Testis (tissue), 3 donors: ENCODE data around the gene BACH2. TPM values are rescaled to one million over a fixed set of nuclear protein-coding genes. Genes with fewer than 3 reads are reported as not detected.

Experiments used
- DNase-seq: peaks from one replicate; pipeline ENCODE4 v3.0.0-alpha.2; 2019
- H3K27ac ChIP-seq, 2 donors: fragments of 200-600 bp; sonication (generic); one replicate each; pipeline ENCODE4 v1.5.1; 2019
- H3K27me3 ChIP-seq: fragments of 200-600 bp; sonication (generic); one replicate; pipeline ENCODE4 v1.5.1; 2019
- H3K36me3 ChIP-seq: fragments of 200-600 bp; sonication (generic); one replicate; pipeline ENCODE4 v1.5.1; 2017; ENCODE audit warnings: low read depth; ENCODE audit errors: missing control alignments
- H3K4me1 ChIP-seq: fragments of 200-600 bp; sonication (generic); one replicate; pipeline ENCODE4 v1.5.1; 2019
- H3K4me3 ChIP-seq, 2 donors: fragments of 200-600 bp; sonication (generic); one replicate each; pipeline ENCODE4 v1.5.1; 2017 to 2019
- H3K9me3 ChIP-seq: fragments of 200-600 bp; sonication (generic); one replicate; pipeline ENCODE4 v1.5.1; 2017
- POLR2A ChIP-seq: fragments of 450-650 bp; IDR thresholded peaks from one replicate; pipeline ENCODE4 v1.6.1; 2017; ENCODE audit warnings: antibody characterized with exemption, mild to moderate bottlenecking, moderate library complexity
- WGBS, 2 donors: methylation state at CpG; one replicate each; pipeline ENCODE4 v1.1.5; 2018; 5-methylcytosine and 5-hydroxymethylcytosine counted together
- intact Hi-C: fragments of 100-400 bp; cut with DNase I; formaldehyde crosslinking; loops from one replicate; pipeline ENCODE4 v1.15.1; 2023; ENCODE audit warnings: low total_unique reads
- polyA plus RNA-seq: library from polyadenylated mRNA; stranded (reverse); fragments of 350-450 nt; fragmentation: Illumina TruSeq; extraction: RNeasy Lipid Tissue Mini Kit (QIAGEN cat#74804); gene quantifications from one replicate; pipeline ENCODE4 v1.2.3, GENCODE V29; 2014; ENCODE audit warnings: low read depth, low replicate concordance; ENCODE audit not compliant: insufficient read depth
- total RNA-seq, 2 donors: library from RNA; depleted of rRNA; stranded (reverse); fragments of >200 nt; gene quantifications; one replicate each; pipeline ENCODE4 v1.2.3, GENCODE V29; 2016
- TF ChIP-seq, protein P1 (sequence below), 3 experiments: fragments of 450-650 bp in 2 of 3; fragments of 200-600 bp in 1 of 3; sonication (generic) in 1 of 3; IDR thresholded peaks; one replicate each; pipeline ENCODE4 v1.5.1; 2016 to 2019; ENCODE audit warnings: antibody characterized with exemption in 3 of 3, mild to moderate bottlenecking in 2 of 3, moderate library complexity in 1 of 3

Gene BACH2
- total and polyA plus RNA-seq, 3 donors from 2014 or later = 5.0 to 8.3 (median 6.5) TPM

DNA sequence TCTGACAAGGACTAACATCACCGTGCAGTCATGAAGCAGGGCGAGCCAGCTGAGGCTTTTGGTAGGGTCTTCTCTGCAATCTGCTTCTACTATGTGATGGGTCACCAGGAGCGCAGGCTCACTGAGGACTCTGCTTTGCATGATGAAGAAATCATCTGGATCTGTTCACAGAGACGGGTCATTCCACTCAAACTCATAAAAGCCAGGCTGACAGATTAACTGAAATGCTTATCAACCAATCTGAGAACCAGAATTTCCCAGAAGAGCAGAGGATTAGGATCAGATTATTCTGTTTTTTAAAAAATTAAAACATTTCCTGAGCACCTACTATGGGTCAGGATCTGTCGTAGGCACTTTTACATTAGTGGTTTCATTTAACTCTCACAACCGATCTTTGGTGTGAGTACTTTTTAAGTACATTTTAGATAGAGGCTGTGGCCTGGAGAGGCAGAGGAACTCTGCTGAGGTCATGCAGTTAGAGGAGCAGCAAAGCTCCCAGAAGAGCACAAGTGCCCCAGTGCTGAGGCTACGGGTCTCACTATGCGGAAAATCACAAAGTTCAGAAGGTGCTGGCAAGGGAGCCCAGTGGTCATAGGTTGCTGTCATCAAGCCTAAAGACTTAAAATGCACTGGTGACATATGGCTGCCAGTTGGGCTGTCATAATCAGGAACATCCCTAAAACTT lies 109.1 kb downstream of the BACH2 start:
- H3K4me3 ChIP-seq = no peak overlapping the region
- WGBS, 2 donors = 80 to 81% methylated on average over 8 of the region's 8 CpGs
- no peak for DNase-seq
- TF ChIP-seq POLR2A = no peak
- TF ChIP-seq, protein P1, sequence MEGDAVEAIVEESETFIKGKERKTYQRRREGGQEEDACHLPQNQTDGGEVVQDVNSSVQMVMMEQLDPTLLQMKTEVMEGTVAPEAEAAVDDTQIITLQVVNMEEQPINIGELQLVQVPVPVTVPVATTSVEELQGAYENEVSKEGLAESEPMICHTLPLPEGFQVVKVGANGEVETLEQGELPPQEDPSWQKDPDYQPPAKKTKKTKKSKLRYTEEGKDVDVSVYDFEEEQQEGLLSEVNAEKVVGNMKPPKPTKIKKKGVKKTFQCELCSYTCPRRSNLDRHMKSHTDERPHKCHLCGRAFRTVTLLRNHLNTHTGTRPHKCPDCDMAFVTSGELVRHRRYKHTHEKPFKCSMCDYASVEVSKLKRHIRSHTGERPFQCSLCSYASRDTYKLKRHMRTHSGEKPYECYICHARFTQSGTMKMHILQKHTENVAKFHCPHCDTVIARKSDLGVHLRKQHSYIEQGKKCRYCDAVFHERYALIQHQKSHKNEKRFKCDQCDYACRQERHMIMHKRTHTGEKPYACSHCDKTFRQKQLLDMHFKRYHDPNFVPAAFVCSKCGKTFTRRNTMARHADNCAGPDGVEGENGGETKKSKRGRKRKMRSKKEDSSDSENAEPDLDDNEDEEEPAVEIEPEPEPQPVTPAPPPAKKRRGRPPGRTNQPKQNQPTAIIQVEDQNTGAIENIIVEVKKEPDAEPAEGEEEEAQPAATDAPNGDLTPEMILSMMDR (IDR thresholded peaks at IDR 0.05) = no peak
- H3K27me3 ChIP-seq = no peaks in the 10 kb centered on the region
- intact Hi-C loops = no loop called here
- no peaks in the 10 kb centered on the region for H3K4me1 ChIP-seq
- no peaks in the 10 kb centered on the region for H3K36me3 ChIP-seq
- H3K27ac ChIP-seq = no peak overlapping the region
- H3K9me3 ChIP-seq = no peaks in the 10 kb centered on the region

DNA sequence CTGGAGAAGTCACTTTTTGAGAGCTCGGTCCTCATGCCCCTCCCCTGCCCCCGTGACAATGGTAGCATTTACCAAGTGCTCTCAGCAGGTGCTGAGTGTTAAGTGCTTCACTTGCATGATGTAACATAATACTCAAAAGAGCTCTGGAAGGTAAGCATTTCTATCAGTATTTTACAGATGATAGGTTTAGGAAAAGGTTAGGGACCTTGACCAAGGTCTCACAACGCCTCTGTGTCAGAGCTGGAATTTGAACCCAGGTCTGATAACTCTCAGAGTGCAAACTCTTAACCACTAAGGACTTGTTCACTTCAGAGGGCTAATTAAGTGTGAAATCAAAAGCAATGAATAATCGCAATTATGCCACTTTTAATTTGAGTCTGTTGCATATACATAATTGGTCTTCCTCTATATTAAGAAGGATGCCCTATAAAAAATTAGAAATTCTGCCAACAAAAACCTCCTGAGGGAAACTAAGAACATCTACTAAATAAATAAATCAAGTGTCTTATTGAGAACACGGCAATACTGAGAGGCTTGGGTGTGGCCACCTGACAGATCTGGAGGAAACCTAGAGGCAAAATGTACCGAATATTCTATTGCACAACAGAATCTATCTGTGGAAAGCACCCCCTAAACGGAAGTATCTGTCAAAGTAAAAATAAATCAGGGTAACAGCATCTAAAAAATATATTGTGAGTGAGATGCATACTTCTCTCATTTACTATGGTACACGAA lies 109.8 kb downstream of the BACH2 start:
- intact Hi-C loops = no loop called here
- DNase-seq = no peak
- no peak for TF ChIP-seq POLR2A
- TF ChIP-seq, protein P1 (IDR thresholded peaks at IDR 0.05) = no peak
- 74 to 81% methylated on average over 8 of the region's 8 CpGs for WGBS, 2 donors
- H3K36me3 ChIP-seq = no peaks in the 10 kb centered on the region
- H3K9me3 ChIP-seq = no peaks in the 10 kb centered on the region
- H3K27ac ChIP-seq = no peak overlapping the region
- no peak overlapping the region for H3K4me3 ChIP-seq
- H3K27me3 ChIP-seq = no peaks in the 10 kb centered on the region
- H3K4me1 ChIP-seq = no peaks in the 10 kb centered on the region

DNA sequence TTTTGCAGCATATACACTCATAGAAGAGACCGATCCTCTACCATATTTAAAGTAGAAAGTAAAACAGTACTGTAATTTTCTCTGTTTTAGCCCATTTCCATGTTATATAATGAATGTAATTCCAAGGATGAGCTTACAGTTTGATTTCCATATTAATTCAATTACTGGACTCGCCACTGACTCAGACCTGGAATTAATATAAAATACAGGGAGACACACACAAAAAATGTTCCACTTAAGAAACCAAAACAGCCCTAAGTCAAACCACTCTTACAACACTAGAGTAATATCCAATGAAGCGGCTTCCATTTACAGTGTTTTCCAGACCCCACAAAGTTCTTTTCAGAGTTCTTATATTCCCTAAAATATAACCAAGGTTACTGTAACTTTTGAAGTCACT lies 110.6 kb downstream of the BACH2 start:
- Histone ChIP-seq H3K27me3 (no peaks in the 10 kb centered on the region), H3K36me3 (no peaks in the 10 kb centered on the region), H3K9me3 (no peaks in the 10 kb centered on the region), H3K4me3 (no peak overlapping the region), H3K4me1 (no peaks in the 10 kb centered on the region), H3K27ac (no peak overlapping the region)
- DNase-seq = no peak
- WGBS, 2 donors = 90 to 99% methylated on average over 3 of the region's 3 CpGs
- no peak for TF ChIP-seq POLR2A
- TF ChIP-seq, protein P1 (IDR thresholded peaks at IDR 0.05) = no peak
- intact Hi-C loops = no loop called here

DNA sequence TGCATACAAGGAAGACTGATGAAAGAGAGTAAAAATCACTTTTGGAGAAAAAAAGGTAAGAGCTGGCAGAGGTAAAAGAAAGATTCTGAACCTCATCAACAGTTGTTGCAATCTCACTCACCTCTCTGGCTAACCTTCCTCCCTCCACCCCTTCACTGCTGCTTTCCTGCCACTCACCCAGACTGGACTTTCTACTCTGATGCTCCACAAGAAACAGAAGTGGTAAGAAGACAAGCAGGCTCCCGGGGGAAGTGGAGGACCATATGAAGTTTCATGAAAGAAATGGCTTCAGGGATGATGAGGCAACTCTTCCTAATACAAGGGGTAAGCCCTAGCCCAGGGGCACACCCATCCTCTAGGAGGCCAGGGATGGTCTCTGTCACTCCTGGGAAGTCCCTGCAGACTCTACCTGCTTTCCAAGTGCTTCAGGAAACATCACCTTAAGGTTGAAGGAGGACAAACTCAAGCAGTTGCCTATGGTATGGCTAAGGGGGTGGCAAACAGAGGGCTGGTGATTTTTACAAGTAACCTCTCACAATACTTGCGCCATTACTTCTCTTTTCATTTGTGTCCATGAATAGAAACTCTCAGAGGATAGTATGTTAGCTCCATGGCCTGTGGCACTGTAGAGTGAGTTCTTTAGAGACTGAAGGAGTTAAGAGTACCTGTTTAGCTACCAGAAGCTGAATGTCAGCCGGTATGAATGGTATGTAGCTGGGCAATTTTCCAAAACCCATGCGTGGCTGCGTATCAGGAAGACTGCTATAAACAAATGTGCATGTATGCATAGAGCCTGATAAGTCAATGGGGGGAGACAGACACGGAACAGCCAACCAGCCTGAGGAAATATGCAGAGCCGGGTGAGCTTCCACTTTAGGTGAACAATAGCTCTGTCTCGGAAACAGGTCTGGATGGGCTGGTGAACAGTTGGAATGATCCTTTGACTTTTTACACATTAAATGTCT lies 112.0 kb downstream of the BACH2 start:
- no peak for DNase-seq
- H3K9me3 ChIP-seq = no peaks in the 10 kb centered on the region
- intact Hi-C loops = no loop called here
- 71 to 83% methylated on average over 8 of the region's 8 CpGs for WGBS, 2 donors
- TF ChIP-seq, protein P1 (IDR thresholded peaks at IDR 0.05) = no peak
- no peak for TF ChIP-seq POLR2A
- H3K4me1 ChIP-seq = no peaks in the 10 kb centered on the region
- no peaks in the 10 kb centered on the region for H3K36me3 ChIP-seq
- no peak overlapping the region for H3K4me3 ChIP-seq
- H3K27me3 ChIP-seq = no peaks in the 10 kb centered on the region
- H3K27ac ChIP-seq = no peak overlapping the region
